GM12875 (cell line): Measurements from ENCODE around the gene IQCN.

ENCODE experiments used
- H3K4me3 ChIP-seq: one replicate; pipeline ENCODE4 v1.5.1; 2011; ENCODE audit warnings: low read depth, low read length, control low read depth
- TF ChIP-seq, protein P1 (sequence below): IDR thresholded peaks from 2 replicates; pipeline ENCODE4 v1.5.1; 2011; ENCODE audit warnings: low read depth, mild to moderate bottlenecking, control low read depth, inconsistent platforms, low read length, moderate library complexity, borderline replicate concordance; ENCODE audit not compliant: insufficient read depth

The IQCN gene

DNA sequence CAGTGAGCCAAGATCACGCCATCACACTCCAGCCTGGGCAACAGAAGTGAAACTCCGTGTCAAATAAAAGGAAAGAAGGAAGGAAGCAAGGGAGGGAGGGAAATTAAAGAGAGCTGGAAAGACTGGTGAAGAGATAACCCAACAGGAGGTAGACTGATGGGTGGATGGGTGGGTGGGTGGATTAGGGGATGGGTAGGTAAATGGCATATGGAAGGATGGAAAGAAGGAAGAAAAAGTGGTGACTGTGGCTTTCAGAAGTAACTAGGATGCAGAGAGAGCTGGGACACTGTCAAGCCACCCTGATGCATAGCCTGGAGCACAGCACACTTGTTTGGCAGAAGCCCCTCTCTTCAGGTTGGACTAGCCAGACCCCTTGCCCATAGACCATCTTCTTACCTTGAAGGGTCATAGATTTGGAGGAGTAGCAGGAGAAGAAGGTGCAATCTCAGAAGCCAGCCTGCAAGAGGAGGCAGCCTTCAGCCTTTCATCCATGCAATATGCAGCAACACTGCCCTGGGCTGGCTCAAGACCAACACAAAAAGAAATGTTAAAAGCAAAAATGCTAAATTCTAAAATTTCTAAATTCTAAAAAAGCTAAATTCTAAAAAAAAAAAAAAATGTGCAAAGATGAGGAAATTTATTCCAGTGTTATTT is 5.1 kb downstream of the IQCN start:
- TF ChIP-seq, protein P1, sequence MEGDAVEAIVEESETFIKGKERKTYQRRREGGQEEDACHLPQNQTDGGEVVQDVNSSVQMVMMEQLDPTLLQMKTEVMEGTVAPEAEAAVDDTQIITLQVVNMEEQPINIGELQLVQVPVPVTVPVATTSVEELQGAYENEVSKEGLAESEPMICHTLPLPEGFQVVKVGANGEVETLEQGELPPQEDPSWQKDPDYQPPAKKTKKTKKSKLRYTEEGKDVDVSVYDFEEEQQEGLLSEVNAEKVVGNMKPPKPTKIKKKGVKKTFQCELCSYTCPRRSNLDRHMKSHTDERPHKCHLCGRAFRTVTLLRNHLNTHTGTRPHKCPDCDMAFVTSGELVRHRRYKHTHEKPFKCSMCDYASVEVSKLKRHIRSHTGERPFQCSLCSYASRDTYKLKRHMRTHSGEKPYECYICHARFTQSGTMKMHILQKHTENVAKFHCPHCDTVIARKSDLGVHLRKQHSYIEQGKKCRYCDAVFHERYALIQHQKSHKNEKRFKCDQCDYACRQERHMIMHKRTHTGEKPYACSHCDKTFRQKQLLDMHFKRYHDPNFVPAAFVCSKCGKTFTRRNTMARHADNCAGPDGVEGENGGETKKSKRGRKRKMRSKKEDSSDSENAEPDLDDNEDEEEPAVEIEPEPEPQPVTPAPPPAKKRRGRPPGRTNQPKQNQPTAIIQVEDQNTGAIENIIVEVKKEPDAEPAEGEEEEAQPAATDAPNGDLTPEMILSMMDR: no peak
- H3K4me3 ChIP-seq: no peak overlapping the region

DNA sequence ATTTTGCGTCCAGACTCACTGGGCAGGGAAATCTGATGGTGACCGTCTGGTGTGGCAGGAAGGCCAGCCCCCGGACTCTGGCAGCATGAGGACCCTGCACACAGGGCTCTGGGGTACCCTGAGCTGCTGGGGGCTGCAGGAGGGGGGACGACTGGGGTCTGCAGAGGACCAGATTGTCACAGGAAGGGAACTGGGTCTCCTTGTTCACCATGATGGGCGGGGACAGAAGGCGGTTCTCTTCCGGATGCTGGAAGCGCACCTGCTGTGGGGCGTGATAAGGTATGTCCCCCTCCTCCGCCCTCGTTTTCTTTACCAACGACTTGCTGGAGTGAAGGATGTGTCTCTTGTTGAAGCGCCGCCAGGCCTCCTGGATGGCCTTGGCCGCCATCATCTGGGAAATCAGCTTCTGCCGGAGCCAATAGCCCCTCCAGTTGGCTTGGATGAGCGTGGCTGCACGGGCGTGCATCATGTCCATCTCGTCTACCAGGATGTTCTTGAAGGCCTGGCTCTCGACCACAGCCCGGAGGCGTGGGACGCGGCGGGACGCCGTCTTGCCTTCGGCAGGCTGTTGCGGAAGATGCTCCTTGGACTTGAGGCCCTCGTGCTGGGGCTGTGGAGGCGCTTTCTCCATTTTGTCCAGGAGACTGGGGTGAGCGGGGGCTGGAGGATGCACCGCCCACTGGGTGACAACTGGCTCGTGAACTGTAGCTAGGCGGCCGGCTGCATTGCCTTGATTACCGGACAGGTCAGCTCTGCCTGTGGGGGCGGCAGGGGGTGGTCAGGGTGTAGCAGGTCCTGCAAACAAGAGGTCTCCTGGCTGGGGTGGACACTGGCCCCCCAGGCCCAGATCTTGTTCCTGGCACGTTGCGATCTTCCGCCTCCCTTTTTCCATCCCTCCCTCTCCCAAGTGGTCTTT is 7.2 kb downstream of the IQCN start:
- H3K4me3 ChIP-seq: no peak overlapping the region
- TF ChIP-seq, protein P1: no peak

DNA sequence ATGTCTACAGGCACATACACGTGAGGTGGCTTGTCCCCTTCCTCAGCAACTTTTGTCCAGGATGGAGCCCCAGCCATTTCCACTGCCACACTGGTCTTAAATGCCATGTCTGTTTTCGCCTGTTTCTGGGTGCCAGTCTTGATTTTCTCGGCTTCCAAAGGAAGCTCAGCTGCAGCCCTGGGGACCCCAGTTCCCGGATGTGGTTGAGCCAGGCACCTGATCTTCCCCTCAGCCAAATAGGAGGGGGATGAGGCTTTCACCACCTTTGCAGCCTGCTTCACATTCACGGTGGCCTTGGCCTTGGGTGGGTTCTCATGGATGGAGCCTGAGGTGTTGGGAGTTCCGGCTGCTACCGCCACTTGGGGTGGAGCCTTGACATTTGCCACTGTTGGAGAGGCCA is 8.7 kb downstream of the IQCN start:
- H3K4me3 ChIP-seq: no peak overlapping the region
- TF ChIP-seq, protein P1: no peak

DNA sequence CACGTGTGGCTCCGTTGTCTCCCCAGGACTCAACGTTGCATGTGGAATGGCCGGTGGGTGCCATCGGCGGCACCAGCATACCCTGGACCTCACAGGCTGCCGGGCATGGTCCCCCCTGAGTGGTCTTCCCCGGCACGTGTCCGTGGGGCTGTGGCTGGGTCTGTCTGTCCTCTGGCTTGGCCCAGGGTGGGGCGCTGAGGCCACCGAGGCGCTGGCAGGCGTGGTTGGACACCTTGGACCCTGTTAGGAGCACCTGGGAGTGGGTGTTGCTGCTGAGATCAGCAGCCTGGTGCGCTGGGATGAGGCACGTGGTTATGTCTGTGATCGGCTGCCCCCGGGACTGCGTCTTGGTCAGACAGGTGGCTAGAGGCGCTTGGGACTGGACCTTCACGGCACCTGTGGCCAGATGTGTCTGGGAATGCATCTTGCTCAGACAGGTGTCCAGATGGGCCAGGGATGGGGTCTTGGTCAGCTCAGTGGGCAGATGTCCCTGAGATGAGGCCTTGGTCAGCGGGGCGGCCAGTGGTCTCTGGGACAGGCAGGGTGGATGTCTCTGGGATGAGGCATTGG is 9.2 kb downstream of the IQCN start:
- TF ChIP-seq, protein P1: no peak
- H3K4me3 ChIP-seq: no peak overlapping the region

DNA sequence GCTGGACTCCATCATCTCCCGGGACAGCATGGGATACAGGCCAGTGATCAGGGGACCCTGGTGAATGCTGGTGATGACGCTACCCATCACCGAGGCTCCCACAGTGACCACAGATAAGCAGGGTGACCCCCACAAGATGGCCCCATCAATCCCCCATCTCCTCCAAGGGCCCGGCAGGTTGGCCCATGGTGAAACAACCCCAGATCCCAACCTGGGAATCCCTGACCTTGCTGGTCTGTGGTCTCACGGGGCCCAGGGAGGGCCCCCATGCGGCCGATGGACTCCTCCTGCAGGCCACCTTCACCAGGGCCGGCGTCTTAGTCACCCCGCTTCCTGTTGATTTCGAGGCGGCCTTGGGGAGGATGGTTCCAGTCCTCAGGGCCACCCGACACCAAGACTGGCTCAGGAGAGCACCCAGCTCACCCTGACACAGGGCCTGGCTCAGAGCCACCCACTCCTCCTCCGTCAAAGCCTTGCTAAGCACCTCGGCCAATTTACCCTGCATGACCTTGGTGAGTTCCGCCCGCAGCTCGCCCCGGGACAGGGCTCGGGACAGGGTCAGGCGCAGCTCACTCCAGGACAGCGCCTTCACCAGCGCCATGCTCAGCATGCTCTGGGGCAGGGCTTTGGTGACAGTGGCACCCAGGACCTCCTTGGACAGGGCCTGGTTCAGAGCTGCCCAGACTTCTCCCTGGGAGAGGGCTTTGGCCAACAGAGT is 10.0 kb downstream of the IQCN start:
- H3K4me3 ChIP-seq: no peak overlapping the region
- TF ChIP-seq, protein P1: no peak

DNA sequence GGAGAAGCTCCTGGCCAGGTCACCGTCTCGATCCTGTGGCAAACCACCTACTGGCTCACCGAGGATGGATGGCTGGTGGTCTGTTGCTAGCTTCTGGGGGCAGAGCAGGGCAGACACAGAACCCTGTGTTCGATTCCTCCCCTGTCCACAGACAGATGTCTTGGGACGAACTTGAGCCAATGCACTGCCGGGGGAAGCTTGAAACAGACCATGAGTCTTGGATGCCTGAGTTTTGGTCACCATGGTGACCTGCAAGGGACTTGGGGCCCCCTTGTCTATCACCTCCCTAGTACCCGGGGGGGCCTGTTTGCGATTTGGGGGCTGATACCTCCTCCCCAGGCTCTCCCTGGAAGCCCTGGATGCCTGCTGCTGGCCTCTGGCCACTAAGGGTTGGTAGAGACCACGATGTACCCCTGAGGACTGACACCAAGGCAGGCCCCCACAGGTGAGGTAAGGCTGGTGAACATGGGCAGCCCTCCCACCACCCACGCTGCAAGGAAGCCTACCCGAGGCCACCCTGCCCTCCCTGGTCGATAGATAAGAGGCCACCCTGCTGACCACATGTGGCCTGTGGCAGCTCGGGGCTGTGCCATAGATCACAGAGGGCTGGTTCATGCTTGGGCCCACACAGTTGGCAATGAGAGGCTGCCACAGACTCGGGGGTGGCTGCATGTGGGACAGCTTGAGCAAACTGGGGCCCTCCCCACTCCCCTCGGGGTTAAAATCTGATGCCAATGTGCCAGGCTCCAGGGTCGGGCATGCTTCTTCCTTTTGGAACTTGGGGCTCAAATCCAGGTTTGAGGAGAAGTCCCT is 10.7 kb downstream of the IQCN start:
- TF ChIP-seq, protein P1: no peak
- no peak overlapping the region for H3K4me3 ChIP-seq
